ENCODE results near the gene MYO16.

- no peak for TF ChIP-seq CTCF (conservative IDR thresholded peaks at IDR 0.05; ENCODE audit: low read depth, low read length)
- no peak for TF ChIP-seq EZH2 (IDR thresholded peaks at IDR 0.05; ENCODE audit: borderline replicate concordance, low read depth, low read length, poor library complexity, severe bottlenecking)
Measured at GRCh38 chr13:109113427-109113826, 484.0 kb downstream of the MYO16 start.
